COLO668 (cell line): Measurements from ENCODE around the gene CIAO3.
A peak's percentile ranks its signal among the peaks of the same experiment; 100 is the strongest.

ENCODE experiments used
- DNase-seq: peaks from one replicate; lab custom pipeline; 2025; ENCODE audit not compliant: unreplicated experiment; lab: John Stamatoyannopoulos, UW

The CIAO3 gene

GRCh38 chr16:725041-725376, 15.8 kb downstream of the CIAO3 start:
- DNase-seq, result no peak

DNA sequence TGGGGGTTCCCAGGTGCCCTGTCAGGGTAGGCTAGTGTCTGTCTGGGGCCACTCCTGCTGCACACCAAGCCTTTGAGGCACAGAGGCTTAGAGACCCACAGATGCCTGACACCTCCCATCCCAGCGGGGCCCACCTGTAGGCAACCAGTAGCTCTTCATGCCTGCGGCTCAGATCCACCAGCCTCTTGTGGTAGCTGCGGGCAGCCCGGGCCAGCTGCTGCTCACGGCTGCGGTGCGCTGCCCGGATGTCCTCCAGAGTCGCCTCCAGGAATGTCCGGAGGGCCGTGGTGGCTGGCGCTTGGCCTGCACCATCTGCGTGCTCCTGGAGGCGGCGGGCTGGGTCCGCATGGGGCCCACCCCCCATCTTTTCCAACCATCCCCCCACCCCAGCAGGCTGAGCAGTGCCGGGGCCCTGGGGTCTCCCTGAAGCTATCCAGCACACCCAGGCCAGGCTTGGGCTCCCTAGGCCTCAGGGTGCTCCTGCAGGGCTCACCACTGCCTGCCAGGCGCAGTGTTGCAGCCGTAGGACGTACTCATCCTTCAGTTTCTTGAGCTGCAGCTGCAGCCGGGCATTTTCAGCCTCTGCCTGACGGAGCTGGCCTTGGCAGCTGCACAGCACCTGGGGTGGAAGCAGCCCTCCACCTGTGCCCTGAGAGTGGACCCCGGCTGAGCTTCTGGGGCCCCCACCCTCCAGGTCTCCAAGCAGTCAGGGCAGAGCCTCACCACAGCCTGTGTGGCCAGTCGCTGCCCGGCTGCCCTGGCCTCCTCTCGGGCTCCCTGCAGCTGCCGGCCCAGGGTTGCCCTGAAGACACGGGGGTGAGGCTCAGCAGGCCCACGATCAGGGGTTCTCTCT, 16.4 kb downstream of the CIAO3 start:
- DNase-seq, result peak; percentile 38

DNA sequence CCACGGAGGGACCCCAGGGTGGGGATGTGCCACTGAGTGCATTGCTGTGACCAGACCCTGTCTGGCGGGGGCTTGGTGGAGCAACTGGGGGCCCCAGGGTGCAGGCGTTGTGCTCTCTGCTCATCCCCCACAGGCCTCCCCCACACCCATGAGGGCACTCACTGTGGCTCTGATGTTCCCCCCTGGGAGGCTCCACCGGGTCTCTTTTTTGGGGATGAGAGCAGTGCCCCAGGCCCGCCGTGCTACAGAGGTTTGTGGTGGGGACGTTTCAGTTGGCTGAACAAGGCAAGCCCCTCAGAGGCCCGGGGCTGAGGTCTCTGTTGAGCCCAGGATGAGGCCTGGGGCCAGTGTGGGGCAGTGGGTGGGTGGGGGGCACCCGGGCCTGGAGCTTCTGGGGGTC, 17.1 kb downstream of the CIAO3 start:
- no peak for DNase-seq

GRCh38 chr16:722835-723633, 17.8 kb downstream of the CIAO3 start:
- no peak for DNase-seq

GRCh38 chr16:721765-722540, 18.8 kb downstream of the CIAO3 start:
- DNase-seq, result no peak

DNA sequence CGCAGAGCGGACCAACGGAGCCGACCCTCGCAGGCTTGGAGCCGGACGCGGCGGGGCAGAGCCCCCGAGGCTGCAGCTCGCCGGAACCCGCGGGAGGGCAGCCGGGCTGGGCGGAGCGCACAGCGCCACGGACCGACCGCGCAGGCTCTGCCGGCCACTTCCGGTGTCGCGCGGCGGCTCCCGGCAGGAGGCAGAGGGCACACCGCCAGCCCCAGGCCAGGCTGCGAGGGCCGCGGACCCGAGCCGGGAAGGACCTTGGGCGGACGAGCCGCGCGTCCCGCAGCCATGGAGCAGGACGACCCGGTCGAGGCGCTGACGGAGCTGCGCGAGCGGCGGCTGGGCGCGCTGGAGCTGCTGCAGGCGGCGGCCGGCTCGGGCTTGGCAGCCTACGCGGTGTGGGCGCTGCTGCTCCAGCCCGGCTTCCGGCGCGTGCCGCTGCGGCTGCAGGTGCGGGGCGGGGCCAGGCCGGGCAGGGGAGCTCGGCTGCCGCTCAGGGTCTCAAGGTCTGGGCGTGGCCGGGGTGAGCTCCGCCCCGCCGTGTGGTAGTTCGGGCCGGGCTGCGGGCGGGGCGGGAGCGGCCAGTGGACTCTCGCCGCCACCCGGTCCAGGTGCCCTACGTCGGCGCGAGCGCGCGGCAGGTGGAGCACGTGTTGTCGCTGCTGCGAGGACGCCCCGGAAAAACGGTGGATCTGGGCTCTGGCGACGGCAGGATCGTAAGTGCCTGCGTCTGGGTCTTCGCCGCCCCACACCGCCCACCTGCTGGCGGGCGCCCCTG, 19.6 kb downstream of the CIAO3 start, which contains the start of gene ANTKMT:
TSS of gene ANTKMT (plus strand) at position 157 of the 775 bp plus-strand sequence. CDS start at position 286, 129 bp downstream.
- peak; percentile 97 for DNase-seq

GRCh38 chr16:720447-720989, 20.3 kb downstream of the CIAO3 start:
- peak; percentile 72 for DNase-seq

DNA sequence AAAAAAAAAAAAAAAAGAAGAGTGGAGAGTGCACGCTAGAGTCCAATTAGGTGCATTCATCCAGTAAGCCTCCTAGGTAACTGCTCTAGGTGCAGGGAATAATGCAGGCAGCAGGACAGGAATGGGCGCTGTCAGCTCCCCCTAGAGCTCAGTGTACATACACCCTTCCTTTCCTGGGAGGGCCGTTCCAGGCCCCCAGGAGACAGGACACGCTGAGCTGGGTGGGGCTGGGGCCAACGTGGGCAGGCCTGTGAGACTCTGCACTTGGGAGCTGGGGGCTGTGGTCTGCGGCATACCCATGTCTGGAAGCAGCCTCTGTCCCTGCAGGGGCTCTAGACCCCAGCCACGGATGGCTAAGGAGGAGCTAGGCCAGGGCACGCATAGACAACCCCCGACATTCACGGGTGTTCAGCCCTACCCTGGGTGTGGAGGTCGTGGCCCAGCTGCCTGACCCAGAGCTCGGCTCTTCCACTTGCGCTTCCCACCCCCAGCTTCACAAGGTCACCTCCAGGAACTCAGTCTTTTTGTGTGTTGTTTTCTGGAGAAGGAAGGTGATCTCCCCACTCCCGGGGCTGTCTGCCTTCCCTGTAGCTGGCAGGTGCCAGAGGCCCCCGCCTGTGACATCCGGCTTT, 20.9 kb downstream of the CIAO3 start:
- peak; percentile 52 for DNase-seq

DNA sequence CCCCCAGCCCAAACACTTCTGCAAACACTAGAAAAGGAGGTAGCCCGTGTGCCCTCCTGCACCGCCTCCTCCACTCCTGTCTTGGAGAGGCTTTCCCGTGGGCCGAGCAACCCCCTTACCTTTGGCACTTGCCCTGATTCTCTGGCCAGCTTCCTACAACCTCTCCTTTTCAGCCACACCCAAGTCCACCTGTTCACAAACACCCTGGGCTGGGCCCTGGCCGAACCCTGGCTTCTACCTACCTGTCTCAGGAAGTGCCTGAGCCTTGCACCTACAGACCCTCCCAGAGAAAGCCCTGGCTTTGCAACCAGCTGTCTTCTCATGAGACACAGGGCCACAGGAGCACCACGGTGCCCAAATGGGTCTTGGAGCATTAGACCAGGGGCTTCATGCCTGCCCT, 21.9 kb downstream of the CIAO3 start:
- no peak for DNase-seq

- DNase-seq, result no peak
Observed at GRCh38 chr16:718389-718788, 22.4 kb downstream of the CIAO3 start.

- DNase-seq, result no peak
Observed at GRCh38 chr16:717450-718245, 23.1 kb downstream of the CIAO3 start.

- DNase-seq, result no peak
Observed at GRCh38 chr16:716768-717325, 23.9 kb downstream of the CIAO3 start.

DNA sequence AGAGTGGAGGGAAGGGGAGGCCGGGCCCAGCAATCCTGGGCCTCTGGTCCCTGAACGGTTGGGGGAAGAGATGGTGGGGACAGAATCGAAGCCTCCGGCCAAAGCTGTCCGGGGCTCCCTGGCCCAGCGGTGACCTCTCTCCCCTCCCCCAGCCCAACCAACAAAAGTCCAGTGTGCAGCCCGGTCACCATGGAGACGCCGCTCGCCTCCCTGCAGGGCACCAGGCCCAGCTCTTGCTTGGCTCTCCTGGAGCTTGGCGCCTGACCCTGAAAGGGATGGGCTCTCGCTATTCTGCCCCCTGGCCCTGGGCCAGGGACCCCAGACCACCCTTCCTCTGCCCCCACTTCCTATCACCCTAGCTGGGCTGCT, 24.6 kb downstream of the CIAO3 start:
- DNase-seq, result peak; percentile 70

DNA sequence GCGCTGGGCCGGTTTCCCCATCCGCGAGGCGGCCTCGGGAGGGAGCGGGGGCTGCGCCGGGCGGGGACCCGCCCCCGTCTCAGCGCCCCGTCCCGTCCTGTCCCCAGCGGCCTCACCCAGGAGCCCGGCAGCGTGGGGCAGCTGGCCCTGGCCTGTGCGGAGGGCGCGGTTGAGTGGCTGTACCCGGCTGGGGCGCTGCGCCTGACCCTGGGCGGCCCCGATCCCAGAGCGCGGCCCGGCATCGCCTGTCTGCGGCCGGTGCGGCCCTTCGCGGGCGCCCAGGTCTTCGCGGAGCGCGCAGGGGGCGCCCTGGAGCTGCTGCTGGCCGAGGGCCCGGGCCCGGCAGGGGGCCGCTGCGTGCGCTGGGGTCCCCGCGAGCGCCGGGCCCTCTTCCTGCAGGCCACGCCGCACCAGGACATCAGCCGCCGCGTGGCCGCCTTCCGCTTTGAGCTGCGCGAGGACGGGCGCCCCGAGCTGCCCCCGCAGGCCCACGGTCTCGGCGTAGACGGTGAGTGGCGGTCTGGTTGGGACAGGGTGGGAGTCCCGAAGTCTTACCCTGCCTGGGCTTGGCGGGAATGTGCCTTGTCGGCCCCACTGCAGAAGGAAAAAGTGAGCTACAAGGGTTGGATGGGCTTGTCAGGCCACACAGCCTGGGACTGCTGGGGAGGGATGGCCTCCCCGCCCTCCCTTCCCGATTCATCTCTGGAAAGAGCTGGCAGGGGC, 25.2 kb downstream of the CIAO3 start:
- DNase-seq, result peak; percentile 71

- peak; percentile 93 for DNase-seq
Observed at GRCh38 chr16:714558-715476, 26.0 kb downstream of the CIAO3 start, which contains the start of gene METRN. TSS of gene METRN (plus strand) at chr16:715118. CDS start at chr16:715290, 172 bp downstream.

GRCh38 chr16:714079-714478, 26.7 kb downstream of the CIAO3 start:
- no peak for DNase-seq

- DNase-seq, result peak; percentile 69
Observed at GRCh38 chr16:712740-713250, 28.0 kb downstream of the CIAO3 start.
